Endothelial cell of umbilical vein (primary cell): ENCODE data around the gene FOXP4.

Source experiments
- EZH2 ChIP-seq: IDR thresholded peaks from 2 replicates; pipeline ENCODE4 v1.6.1; 2012; ENCODE audit warnings: borderline replicate concordance, low read depth, mild to moderate bottlenecking, moderate library complexity, low read length, inconsistent platforms; ENCODE audit not compliant: severe bottlenecking
- JUN ChIP-seq: IDR thresholded peaks from 2 replicates; pipeline ENCODE4 v1.6.1; 2011; ENCODE audit warnings: borderline replicate concordance, low read depth; ENCODE audit not compliant: insufficient read length, insufficient read depth
- POLR2A ChIP-seq: IDR thresholded peaks from 2 replicates; pipeline ENCODE4 v1.6.1; 2012; ENCODE audit warnings: low read depth, mild to moderate bottlenecking, control low read depth, low read length
- POLR2AphosphoS5 ChIP-seq: IDR thresholded peaks from 2 replicates; pipeline ENCODE4 v1.6.1; 2012; ENCODE audit warnings: low read depth, mild to moderate bottlenecking, control low read depth, low read length, moderate library complexity; ENCODE audit not compliant: insufficient read depth
- TF ChIP-seq, protein P1 (sequence below), 2 donors: IDR thresholded peaks; 1 replicate in 1 of 2; 2 replicates in 1 of 2; pipeline ENCODE4 v1.5.1; 2011; ENCODE audit warnings: low read length in 2 of 2, mild to moderate bottlenecking in 2 of 2, moderate library complexity in 2 of 2, control low read depth in 1 of 2, inconsistent platforms in 1 of 2, low read depth in 1 of 2; ENCODE audit not compliant: insufficient read depth in 1 of 2; ENCODE audit errors: extremely low read depth in 1 of 2
- TF ChIP-seq, protein P2 (sequence below): IDR thresholded peaks from 2 replicates; pipeline ENCODE4 v1.6.1; 2011; ENCODE audit not compliant: insufficient read depth, insufficient read length

DNA sequence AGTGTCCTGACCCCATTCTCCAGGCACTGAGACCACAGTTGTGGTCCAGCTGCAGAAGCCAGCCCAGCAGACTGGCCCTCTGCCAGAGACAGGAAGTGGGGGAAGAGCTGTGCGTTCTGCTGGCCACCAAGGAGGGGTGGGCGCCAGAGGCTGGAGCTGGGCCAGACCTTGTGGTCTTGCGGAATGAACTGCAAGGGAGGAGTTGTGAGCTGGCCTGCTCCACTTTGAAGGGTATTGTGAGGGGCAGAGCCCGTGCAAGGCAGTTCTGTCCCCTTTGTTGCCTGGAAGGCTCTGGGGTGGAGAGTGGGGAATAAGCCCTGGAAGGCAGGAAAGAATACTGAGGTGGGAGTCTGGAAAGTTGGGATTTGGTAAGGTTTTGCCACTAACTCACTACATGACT lies 88.5 kb downstream of the FOXP4 start:
- TF ChIP-seq EZH2 (no peak), POLR2A (no peak), POLR2AphosphoS5 (no peak), JUN (no peak)
- TF ChIP-seq, protein P1, sequence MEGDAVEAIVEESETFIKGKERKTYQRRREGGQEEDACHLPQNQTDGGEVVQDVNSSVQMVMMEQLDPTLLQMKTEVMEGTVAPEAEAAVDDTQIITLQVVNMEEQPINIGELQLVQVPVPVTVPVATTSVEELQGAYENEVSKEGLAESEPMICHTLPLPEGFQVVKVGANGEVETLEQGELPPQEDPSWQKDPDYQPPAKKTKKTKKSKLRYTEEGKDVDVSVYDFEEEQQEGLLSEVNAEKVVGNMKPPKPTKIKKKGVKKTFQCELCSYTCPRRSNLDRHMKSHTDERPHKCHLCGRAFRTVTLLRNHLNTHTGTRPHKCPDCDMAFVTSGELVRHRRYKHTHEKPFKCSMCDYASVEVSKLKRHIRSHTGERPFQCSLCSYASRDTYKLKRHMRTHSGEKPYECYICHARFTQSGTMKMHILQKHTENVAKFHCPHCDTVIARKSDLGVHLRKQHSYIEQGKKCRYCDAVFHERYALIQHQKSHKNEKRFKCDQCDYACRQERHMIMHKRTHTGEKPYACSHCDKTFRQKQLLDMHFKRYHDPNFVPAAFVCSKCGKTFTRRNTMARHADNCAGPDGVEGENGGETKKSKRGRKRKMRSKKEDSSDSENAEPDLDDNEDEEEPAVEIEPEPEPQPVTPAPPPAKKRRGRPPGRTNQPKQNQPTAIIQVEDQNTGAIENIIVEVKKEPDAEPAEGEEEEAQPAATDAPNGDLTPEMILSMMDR (IDR thresholded peaks at IDR 0.05; ENCODE audit: extremely low read depth in 1 of 2, insufficient read depth in 1 of 2, low read depth in 1 of 2, low read length in 2 of 2), result no peak
- TF ChIP-seq, protein P2, sequence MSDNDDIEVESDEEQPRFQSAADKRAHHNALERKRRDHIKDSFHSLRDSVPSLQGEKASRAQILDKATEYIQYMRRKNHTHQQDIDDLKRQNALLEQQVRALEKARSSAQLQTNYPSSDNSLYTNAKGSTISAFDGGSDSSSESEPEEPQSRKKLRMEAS, result no peak
